ENCODE data around the gene UBE2J2. TPM values are rescaled to one million over a fixed set of nuclear protein-coding genes. Genes with fewer than 3 reads are reported as not detected.

UBE2J2 gene
- total and polyA plus RNA-seq, 2 experiments from 2014 or later, result 47.1 to 70.2 TPM

DNA sequence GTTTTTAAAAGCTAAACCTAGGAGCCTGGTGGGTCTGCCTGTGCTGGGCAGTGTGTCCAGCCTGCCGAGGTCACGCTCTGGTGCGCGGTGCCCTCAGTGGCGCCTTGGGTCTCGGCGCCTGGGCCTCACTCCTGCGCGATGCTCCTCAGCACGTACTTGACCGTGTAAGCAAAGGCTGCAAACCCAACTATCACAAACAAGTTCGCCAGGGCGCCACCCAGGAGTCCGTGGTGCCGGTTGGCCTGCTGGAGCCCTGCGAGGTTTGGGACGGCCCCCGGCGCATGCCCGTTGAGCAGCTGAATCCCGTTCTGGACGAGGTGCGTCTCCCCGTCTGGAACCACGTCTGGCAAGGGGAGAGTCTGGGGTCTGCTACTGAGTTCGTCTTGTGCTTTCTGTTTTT is 18.6 kb downstream of the UBE2J2 start:
- no peak overlapping the region for H3K4me2 ChIP-seq
- H3K36me3 ChIP-seq (ENCODE audit: insufficient read depth), result peaks cover 6% of the 10 kb centered on the region; the same call in 1 of the 2 replicates
- H3K4me3 Mint-ChIP-seq, result no peak overlapping the region
- H3K36me3 Mint-ChIP-seq (ENCODE audit: low read depth), result peaks cover 55% of the 10 kb centered on the region
- peaks cover 24% of the 10 kb centered on the region for H3K4me1 Mint-ChIP-seq
- no peak for ATAC-seq
- no peak overlapping the region for H3K27ac Mint-ChIP-seq
- no peak for DNase-seq (ENCODE audit: low spot score)
- no peaks in the 10 kb centered on the region for H3K9me3 Mint-ChIP-seq
- peaks cover 9% of the 10 kb centered on the region for H3K4me1 ChIP-seq (ENCODE audit: insufficient read depth)
- H3K4me3 ChIP-seq, result no peak overlapping the region
- H2AFZ ChIP-seq, result no peak overlapping the region
- H3K27ac ChIP-seq (ENCODE audit: low read depth), result no peak overlapping the region
- no peaks in the 10 kb centered on the region for H3K9me2 ChIP-seq (ENCODE audit: insufficient read depth)
- peaks cover 8% of the 10 kb centered on the region for H3K27me3 Mint-ChIP-seq (ENCODE audit: insufficient read depth, low read depth, poor library complexity)
- H4K20me1 ChIP-seq (replicated peaks; ENCODE audit: insufficient read depth), result peaks cover 2% of the 10 kb centered on the region
- H3K79me2 ChIP-seq (replicated peaks; ENCODE audit: insufficient read depth), result peaks cover 2% of the 10 kb centered on the region; the same call in 1 of the 2 replicates
- no peaks in the 10 kb centered on the region for H3K27me3 ChIP-seq (ENCODE audit: insufficient read depth)
- TF ChIP-seq ZNF114 (CRISPR knock-in tag; IDR thresholded peaks at IDR 0.05) (no peak), EZH2 (IDR thresholded peaks at IDR 0.05; ENCODE audit: low read depth, unreplicated experiment) (no peak), NANOG (IDR thresholded peaks at IDR 0.05; ENCODE audit: borderline replicate concordance) (no peak), ZNF331 (CRISPR knock-in tag; IDR thresholded peaks at IDR 0.05; ENCODE audit: low read depth) (no peak), ZNF462 (CRISPR knock-in tag; IDR thresholded peaks at IDR 0.05) (no peak)
- H3F3A ChIP-seq (replicated peaks; ENCODE audit: low read depth), result peaks cover 13% of the 10 kb centered on the region; the same call in 1 of the 2 replicates

DNA sequence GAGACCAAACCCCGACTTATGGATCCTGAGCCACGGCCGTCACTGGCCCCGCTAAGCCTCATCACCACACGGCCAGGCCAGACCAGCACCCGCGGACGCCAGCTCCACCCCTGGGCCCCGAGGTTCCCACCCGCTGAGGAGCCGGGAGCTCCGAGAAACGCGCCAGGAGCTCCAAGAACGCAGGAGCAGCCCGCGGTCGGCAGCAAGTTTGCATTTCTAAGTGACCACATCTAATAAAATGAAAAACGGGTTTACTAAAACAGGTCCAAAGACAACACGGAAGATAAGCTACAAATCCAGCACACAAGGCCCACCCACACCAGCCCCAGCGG is 19.0 kb downstream of the UBE2J2 start:
- Histone ChIP-seq H3K9me2 (ENCODE audit: insufficient read depth) (no peaks in the 10 kb centered on the region), H3K4me1 (ENCODE audit: insufficient read depth) (peaks cover 9% of the 10 kb centered on the region), H3K79me2 (replicated peaks; ENCODE audit: insufficient read depth) (peaks cover 2% of the 10 kb centered on the region; the same call in 1 of the 2 replicates), H3K36me3 (ENCODE audit: insufficient read depth) (peaks cover 6% of the 10 kb centered on the region; the same call in 1 of the 2 replicates), H3K4me3 (no peak overlapping the region), H3K27me3 (ENCODE audit: insufficient read depth) (no peaks in the 10 kb centered on the region), H3K27ac (ENCODE audit: low read depth) (no peak overlapping the region), H2AFZ (no peak overlapping the region), H3K4me2 (no peak overlapping the region), H4K20me1 (replicated peaks; ENCODE audit: insufficient read depth) (peaks cover 2% of the 10 kb centered on the region), H3F3A (replicated peaks; ENCODE audit: low read depth) (peaks cover 13% of the 10 kb centered on the region; the same call in 1 of the 2 replicates)
- no peak for ATAC-seq
- no peak for DNase-seq (ENCODE audit: low spot score)
- Mint-ChIP-seq H3K27me3 (ENCODE audit: insufficient read depth, low read depth, poor library complexity) (peaks cover 8% of the 10 kb centered on the region), H3K36me3 (ENCODE audit: low read depth) (peaks cover 53% of the 10 kb centered on the region), H3K4me3 (no peak overlapping the region), H3K27ac (no peak overlapping the region), H3K4me1 (peaks cover 24% of the 10 kb centered on the region), H3K9me3 (no peaks in the 10 kb centered on the region)
- TF ChIP-seq STAT1 (IDR thresholded peaks at IDR 0.05; ENCODE audit: unreplicated experiment), result no peak
- no peak for TF ChIP-seq NANOG (IDR thresholded peaks at IDR 0.05; ENCODE audit: borderline replicate concordance)
- no peak for TF ChIP-seq EZH2 (IDR thresholded peaks at IDR 0.05; ENCODE audit: low read depth, unreplicated experiment)
- no peak for TF ChIP-seq EZH2phosphoT487 (IDR thresholded peaks at IDR 0.05; ENCODE audit: unreplicated experiment)
- no peak for TF ChIP-seq ETS1 (IDR thresholded peaks at IDR 0.05)
- no peak for TF ChIP-seq CREB1 (CRISPR knock-in tag; IDR thresholded peaks at IDR 0.05; ENCODE audit: low read depth)

Data from GM23338 (cell line).